SJSA1 (cell line): ENCODE measurements around the gene FOXC1. TPM values are rescaled to one million over a fixed set of nuclear protein-coding genes. Genes with fewer than 3 reads are reported as not detected.

Experiments used
- DNase-seq, 2 experiments: peaks; one replicate each; pipeline ENCODE4 v3.0.0-alpha.2; 2015 to 2020; ENCODE audit warnings: low spot score in 2 of 2, low read depth in 1 of 2
- H3K27ac ChIP-seq: fragments of 250-450 bp; sonication (Bioruptor Pico); 2 replicates; pipeline ENCODE4 v1.5.1; 2020; ENCODE audit warnings: mild to moderate bottlenecking, moderate library complexity
- H3K27me3 ChIP-seq: fragments of 250-450 bp; sonication (Bioruptor Pico); replicated peaks from 2 replicates; pipeline ENCODE4 v1.5.1; 2020; ENCODE audit warnings: mild to moderate bottlenecking, moderate library complexity
- H3K36me3 ChIP-seq: fragments of 250-450 bp; sonication (Bioruptor Pico); 2 replicates; pipeline ENCODE4 v1.5.1; 2020; ENCODE audit warnings: mild to moderate bottlenecking
- H3K4me1 ChIP-seq: fragments of 250-450 bp; sonication (Bioruptor Pico); replicated peaks from 2 replicates; pipeline ENCODE4 v1.6.1; 2021; ENCODE audit warnings: mild to moderate bottlenecking
- H3K4me3 ChIP-seq: fragments of 250-450 bp; sonication (Bioruptor Pico); 2 replicates; pipeline ENCODE4 v1.5.1; 2020; ENCODE audit warnings: mild to moderate bottlenecking
- H3K9me3 ChIP-seq: fragments of 250-450 bp; sonication (Bioruptor Pico); replicated peaks from 2 replicates; pipeline ENCODE4 v1.5.1; 2020; ENCODE audit warnings: mild to moderate bottlenecking
- total RNA-seq: library from RNA; depleted of rRNA; stranded (reverse); fragments of >200 nt; shearing (Covaris generic); gene quantifications from 2 replicates; pipeline ENCODE4 v1.2.3, GENCODE V29; 2014

The FOXC1 gene
- total RNA-seq, 1 experiment from 2014 or later, result 21.0 TPM

- H3K4me1 ChIP-seq, result peaks cover 10% of the 10 kb centered on the region; the same call in 1 of the 2 replicates
- no peaks in the 10 kb centered on the region for H3K9me3 ChIP-seq
- H3K4me3 ChIP-seq, result no peak overlapping the region
- no peak for DNase-seq
- no peaks in the 10 kb centered on the region for H3K36me3 ChIP-seq
- H3K27ac ChIP-seq, result no peak overlapping the region
- H3K27me3 ChIP-seq, result no peaks in the 10 kb centered on the region
Measured at GRCh38 chr6:1634081-1634480, 24.4 kb downstream of the FOXC1 start.

GRCh38 chr6:1635305-1636010, 25.7 kb downstream of the FOXC1 start:
- Histone ChIP-seq H3K4me3 (no peak overlapping the region), H3K27ac (no peak overlapping the region), H3K4me1 (peaks cover 9% of the 10 kb centered on the region; the same call in 1 of the 2 replicates), H3K9me3 (no peaks in the 10 kb centered on the region), H3K27me3 (no peaks in the 10 kb centered on the region), H3K36me3 (no peaks in the 10 kb centered on the region)
- DNase-seq, result no peak

- Histone ChIP-seq H3K27me3 (no peaks in the 10 kb centered on the region), H3K4me1 (peaks cover 4% of the 10 kb centered on the region; the same call in 1 of the 2 replicates), H3K36me3 (no peaks in the 10 kb centered on the region), H3K27ac (no peak overlapping the region), H3K9me3 (no peaks in the 10 kb centered on the region), H3K4me3 (no peak overlapping the region)
- no peak for DNase-seq
Measured at GRCh38 chr6:1636272-1636825, 26.6 kb downstream of the FOXC1 start.

- Histone ChIP-seq H3K4me1 (peaks cover 4% of the 10 kb centered on the region; the same call in 1 of the 2 replicates), H3K36me3 (no peaks in the 10 kb centered on the region), H3K9me3 (no peaks in the 10 kb centered on the region), H3K27me3 (no peaks in the 10 kb centered on the region), H3K27ac (no peak overlapping the region), H3K4me3 (no peak overlapping the region)
- no peak for DNase-seq
Measured at GRCh38 chr6:1636971-1637871, 27.5 kb downstream of the FOXC1 start.

GRCh38 chr6:1639430-1639829, 29.7 kb downstream of the FOXC1 start:
- Histone ChIP-seq H3K4me1 (peaks cover 4% of the 10 kb centered on the region; the same call in 1 of the 2 replicates), H3K9me3 (no peaks in the 10 kb centered on the region), H3K27ac (no peak overlapping the region), H3K4me3 (no peak overlapping the region), H3K27me3 (no peaks in the 10 kb centered on the region), H3K36me3 (no peaks in the 10 kb centered on the region)
- no peak for DNase-seq

- no peak overlapping the region for H3K27ac ChIP-seq
- no peaks in the 10 kb centered on the region for H3K27me3 ChIP-seq
- no peaks in the 10 kb centered on the region for H3K36me3 ChIP-seq
- no peak for DNase-seq
- H3K4me1 ChIP-seq, result peaks cover 4% of the 10 kb centered on the region; the same call in 1 of the 2 replicates
- no peak overlapping the region for H3K4me3 ChIP-seq
- H3K9me3 ChIP-seq, result no peaks in the 10 kb centered on the region
Measured at GRCh38 chr6:1640476-1640875, 30.8 kb downstream of the FOXC1 start.

GRCh38 chr6:1641343-1641885, 31.7 kb downstream of the FOXC1 start:
- no peaks in the 10 kb centered on the region for H3K9me3 ChIP-seq
- H3K4me3 ChIP-seq, result no peak overlapping the region
- no peaks in the 10 kb centered on the region; the same call in 1 of the 2 replicates for H3K4me1 ChIP-seq
- H3K27me3 ChIP-seq, result no peaks in the 10 kb centered on the region
- no peaks in the 10 kb centered on the region for H3K36me3 ChIP-seq
- DNase-seq, result no peak
- H3K27ac ChIP-seq, result no peak overlapping the region

GRCh38 chr6:1643111-1643510, 33.4 kb downstream of the FOXC1 start:
- DNase-seq, result no peak
- Histone ChIP-seq H3K27ac (no peak overlapping the region), H3K9me3 (no peaks in the 10 kb centered on the region), H3K36me3 (no peaks in the 10 kb centered on the region), H3K27me3 (no peaks in the 10 kb centered on the region), H3K4me1 (no peaks in the 10 kb centered on the region), H3K4me3 (no peak overlapping the region)

- DNase-seq, result no peak
- H3K27me3 ChIP-seq, result no peaks in the 10 kb centered on the region
- no peak overlapping the region for H3K27ac ChIP-seq
- H3K9me3 ChIP-seq, result no peaks in the 10 kb centered on the region
- H3K4me3 ChIP-seq, result no peak overlapping the region
- no peaks in the 10 kb centered on the region for H3K4me1 ChIP-seq
- H3K36me3 ChIP-seq, result no peaks in the 10 kb centered on the region
Measured at GRCh38 chr6:1643830-1644445, 34.2 kb downstream of the FOXC1 start.

- no peaks in the 10 kb centered on the region for H3K4me1 ChIP-seq
Measured at GRCh38 chr6:1644516-1645060, 34.9 kb downstream of the FOXC1 start.

GRCh38 chr6:1645466-1646185, 35.9 kb downstream of the FOXC1 start:
- DNase-seq, result no peak
- H3K4me3 ChIP-seq, result no peak overlapping the region
- no peaks in the 10 kb centered on the region for H3K9me3 ChIP-seq
- H3K27me3 ChIP-seq, result no peaks in the 10 kb centered on the region
- no peaks in the 10 kb centered on the region for H3K36me3 ChIP-seq
- no peaks in the 10 kb centered on the region for H3K4me1 ChIP-seq
- no peak overlapping the region for H3K27ac ChIP-seq

More at GRCh38 chr6:1644516-1645060, 34.9 kb downstream of the FOXC1 start:
- H3K27me3 ChIP-seq, result no peaks in the 10 kb centered on the region
- H3K9me3 ChIP-seq, result no peaks in the 10 kb centered on the region
- no peak overlapping the region for H3K4me3 ChIP-seq
- no peaks in the 10 kb centered on the region for H3K36me3 ChIP-seq
- no peak for DNase-seq
- no peak overlapping the region for H3K27ac ChIP-seq

GRCh38 chr6:1651362-1651761, 41.6 kb downstream of the FOXC1 start:
- Histone ChIP-seq H3K9me3 (no peaks in the 10 kb centered on the region), H3K27ac (no peak overlapping the region), H3K4me1 (no peaks in the 10 kb centered on the region), H3K4me3 (no peak overlapping the region), H3K36me3 (0 out of 2 replicates have a peak, but pooled peaks cover 2% of the 10 kb centered on the region), H3K27me3 (no peaks in the 10 kb centered on the region)
- no peak for DNase-seq
